Lower lobe of right lung (tissue), 2 donors: Measurements from ENCODE around the gene P2RY6. TPM values are rescaled to one million over a fixed set of nuclear protein-coding genes. Genes with fewer than 3 reads are reported as not detected.

Source experiments
- ATAC-seq, 2 donors: fragments of 200-7000 bp; cut with Tn5 transposase; one replicate each; pipeline ENCODE4 v1.9.1; 2020 to 2022; ENCODE audit warnings: mild to moderate bottlenecking in 2 of 2, moderate library complexity in 2 of 2
- DNase-seq: peaks from one replicate; pipeline ENCODE4 v3.0.0-alpha.2; 2020
- H3K27ac ChIP-seq: fragments of 200-600 bp; one replicate; pipeline ENCODE4 v1.8.0; 2022
- H3K27me3 ChIP-seq: fragments of 200-600 bp; one replicate; pipeline ENCODE4 v1.8.0; 2022; ENCODE audit warnings: low read depth
- H3K36me3 ChIP-seq: fragments of 200-600 bp; one replicate; pipeline ENCODE4 v1.8.0; 2022; ENCODE audit warnings: mild to moderate bottlenecking
- H3K4me1 ChIP-seq: fragments of 200-600 bp; one replicate; pipeline ENCODE4 v1.8.0; 2022
- H3K4me3 ChIP-seq: fragments of 200-600 bp; one replicate; pipeline ENCODE4 v1.8.0; 2022; ENCODE audit warnings: mild to moderate bottlenecking
- H3K9me3 ChIP-seq: fragments of 200-600 bp; one replicate; pipeline ENCODE4 v1.8.0; 2022
- CTCF ChIP-seq: fragments of 200-600 bp; IDR thresholded peaks from one replicate; pipeline ENCODE4 v1.8.0; 2022; ENCODE audit warnings: antibody characterized with exemption, mild to moderate bottlenecking
- intact Hi-C: fragments of 100-400 bp; cut with DNase I; formaldehyde crosslinking; loops from one replicate; pipeline ENCODE4 v1.11.0; 2022
- total RNA-seq: library from RNA; stranded (reverse); fragmentation: NEBNext Ultra II Directional; extraction: Animal tissue kit (Norgen Biotek cat#: 25700); gene quantifications from one replicate; pipeline ENCODE4 v1.2.1, GENCODE V29; 2021
- donor health status: DM: no; HTN: yes; CAD: no; lungs with severe emphysema.

The P2RY6 gene
- total RNA-seq, 1 donor from 2014 or later = 3.6 TPM

- Histone ChIP-seq H3K9me3 (no peaks in the 10 kb centered on the region), H3K4me3 (peak overlapping the region; percentile 78), H3K36me3 (no peaks in the 10 kb centered on the region), H3K27me3 (no peaks in the 10 kb centered on the region), H3K4me1 (peaks cover 93% of the 10 kb centered on the region), H3K27ac (peak overlapping the region; percentile 79)
- no peak for TF ChIP-seq CTCF
- peak; percentile 63 to 70 for ATAC-seq
- intact Hi-C loops = no loop called here
- DNase-seq = peak; percentile 75
Measured at GRCh38 chr11:73314117-73314961, 42.2 kb downstream of the P2RY6 start.

GRCh38 chr11:73315293-73316020 is 43.3 kb downstream of the P2RY6 start:
- Histone ChIP-seq H3K27me3 (no peaks in the 10 kb centered on the region), H3K9me3 (no peaks in the 10 kb centered on the region), H3K36me3 (no peaks in the 10 kb centered on the region), H3K4me1 (peaks cover 93% of the 10 kb centered on the region), H3K27ac (peak overlapping the region; percentile 79), H3K4me3 (peak overlapping the region; percentile 78)
- no peak for TF ChIP-seq CTCF
- ATAC-seq (no peak), DNase-seq (no peak)
- intact Hi-C loops = no loop called here

GRCh38 chr11:73316422-73316821 is 44.3 kb downstream of the P2RY6 start:
- DNase-seq = no peak
- TF ChIP-seq CTCF = no peak
- ATAC-seq = no peak
- Histone ChIP-seq H3K4me3 (no peak overlapping the region), H3K27ac (peak overlapping the region; percentile 79), H3K9me3 (no peaks in the 10 kb centered on the region), H3K36me3 (no peaks in the 10 kb centered on the region), H3K4me1 (peaks cover 93% of the 10 kb centered on the region), H3K27me3 (no peaks in the 10 kb centered on the region)
- intact Hi-C loops = no loop called here

- peak overlapping the region; percentile 79 for H3K27ac ChIP-seq
- ATAC-seq (peak; percentile 39 to 65), DNase-seq (peak; percentile 77)
- peak overlapping the region; percentile 0 for H3K4me3 ChIP-seq
- no peaks in the 10 kb centered on the region for H3K27me3 ChIP-seq
- peaks cover 98% of the 10 kb centered on the region for H3K4me1 ChIP-seq
- H3K36me3 ChIP-seq = no peaks in the 10 kb centered on the region
- no peaks in the 10 kb centered on the region for H3K9me3 ChIP-seq
- intact Hi-C loops = no loop called here
- TF ChIP-seq CTCF = no peak
Measured at GRCh38 chr11:73317373-73317772, 45.2 kb downstream of the P2RY6 start.

GRCh38 chr11:73317803-73318202 is 45.7 kb downstream of the P2RY6 start:
- TF ChIP-seq CTCF = no peak
- Histone ChIP-seq H3K27me3 (no peaks in the 10 kb centered on the region), H3K36me3 (no peaks in the 10 kb centered on the region), H3K4me1 (peaks cover 100% of the 10 kb centered on the region), H3K27ac (peak overlapping the region; percentile 79), H3K4me3 (peak overlapping the region; percentile 0), H3K9me3 (no peaks in the 10 kb centered on the region)
- peak in 1 of 2 donors; percentile 1 for ATAC-seq
- no peak for DNase-seq
- intact Hi-C loops = no loop called here
